ENCODE results near the gene PIK3R5. TPM values are rescaled to one million over a fixed set of nuclear protein-coding genes. Genes with fewer than 3 reads are reported as not detected.

The PIK3R5 gene
- total and polyA plus RNA-seq, 9 donors: 0.93 to 2.0 (median 1.3) TPM

DNA sequence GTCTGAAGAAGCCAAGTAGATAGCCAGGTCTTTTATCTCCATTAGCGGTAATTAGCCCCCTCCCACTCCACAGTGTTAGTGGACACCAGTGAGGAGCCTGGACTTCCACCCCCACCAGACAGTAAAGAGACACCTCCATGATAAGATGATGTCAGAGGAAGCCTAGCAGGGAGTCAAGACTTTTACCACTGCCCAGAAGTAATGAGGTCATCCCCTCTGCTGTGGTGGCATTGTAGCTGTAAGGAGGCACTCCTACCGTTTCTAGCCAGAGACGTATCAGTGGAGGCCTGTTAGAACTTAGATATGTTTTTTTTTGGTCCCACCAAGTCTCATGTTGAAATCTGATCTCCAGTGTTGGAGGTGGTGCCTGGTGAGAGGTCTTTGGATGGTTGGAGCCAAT, 38.1 kb downstream of the PIK3R5 start:
- no peak for DNase-seq
- H3K4me1 ChIP-seq (ENCODE audit: control insufficient read depth, insufficient read depth, low read length): no peaks in the 10 kb centered on the region
- peaks cover 26% of the 10 kb centered on the region for H3K9me3 ChIP-seq (replicated peaks; ENCODE audit: control insufficient read depth, low read depth, low read length)
- H3K36me3 ChIP-seq (ENCODE audit: control insufficient read depth, insufficient read depth, low read length): no peaks in the 10 kb centered on the region
- H3K27me3 ChIP-seq (ENCODE audit: control insufficient read depth, insufficient read depth, low read length): peaks cover 2% of the 10 kb centered on the region
- WGBS (ENCODE audit: insufficient coverage): 100% methylated on average over 2 of the region's 3 CpGs
- no peak overlapping the region for H3K27ac ChIP-seq (ENCODE audit: low read length)
- no peak overlapping the region for H3K4me3 ChIP-seq (ENCODE audit: low read length)

DNA sequence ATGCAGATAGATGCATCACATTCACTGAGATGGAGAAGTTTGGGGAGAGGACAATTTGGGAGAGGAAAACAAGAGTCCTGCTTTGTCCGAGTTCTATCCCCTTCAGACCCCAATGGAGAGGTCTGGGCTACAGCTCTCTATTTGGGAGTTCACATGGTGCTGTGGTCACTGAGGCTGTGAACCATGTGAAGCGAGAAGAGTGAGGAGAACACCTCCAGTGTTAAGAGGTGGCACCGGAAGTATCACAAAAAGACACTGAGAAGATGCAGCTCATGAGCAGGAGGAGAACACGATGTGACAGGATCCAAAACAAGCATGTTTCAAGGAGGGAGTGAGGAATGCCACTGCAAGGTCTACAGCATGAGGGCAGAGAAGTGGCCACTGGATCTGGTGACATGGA, 39.7 kb downstream of the PIK3R5 start:
- peaks cover 26% of the 10 kb centered on the region for H3K9me3 ChIP-seq (replicated peaks; ENCODE audit: control insufficient read depth, low read depth, low read length)
- H3K27ac ChIP-seq (ENCODE audit: low read length): no peak overlapping the region
- peaks cover 2% of the 10 kb centered on the region for H3K27me3 ChIP-seq (ENCODE audit: control insufficient read depth, insufficient read depth, low read length)
- H3K4me3 ChIP-seq (ENCODE audit: low read length): no peak overlapping the region
- DNase-seq: no peak
- no peaks in the 10 kb centered on the region for H3K36me3 ChIP-seq (ENCODE audit: control insufficient read depth, insufficient read depth, low read length)
- no peaks in the 10 kb centered on the region for H3K4me1 ChIP-seq (ENCODE audit: control insufficient read depth, insufficient read depth, low read length)
- 83% methylated on average over 3 of the region's 4 CpGs for WGBS (ENCODE audit: insufficient coverage)

DNA sequence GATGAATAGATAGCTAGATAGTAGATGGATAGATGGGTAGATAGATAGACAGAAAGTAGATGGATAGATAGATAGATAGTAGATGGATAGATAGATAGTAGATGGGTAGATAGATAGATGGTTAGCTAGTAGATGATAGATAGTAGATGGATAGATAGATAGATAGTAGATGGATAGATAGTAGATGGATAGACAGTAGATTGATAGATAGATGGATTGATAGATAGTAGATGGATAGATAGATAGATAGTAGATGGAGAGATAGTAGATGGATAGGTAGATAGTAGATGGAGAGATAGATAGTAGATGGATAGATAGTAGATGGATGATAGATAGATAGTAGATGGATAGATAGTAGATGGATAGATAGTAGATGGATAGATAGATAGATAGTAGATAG, 40.4 kb downstream of the PIK3R5 start:
- no peaks in the 10 kb centered on the region for H3K4me1 ChIP-seq (ENCODE audit: control insufficient read depth, insufficient read depth, low read length)
- H3K4me3 ChIP-seq (ENCODE audit: low read length): no peak overlapping the region
- H3K27ac ChIP-seq (ENCODE audit: low read length): no peak overlapping the region
- H3K27me3 ChIP-seq (ENCODE audit: control insufficient read depth, insufficient read depth, low read length): peaks cover 2% of the 10 kb centered on the region
- H3K9me3 ChIP-seq (replicated peaks; ENCODE audit: control insufficient read depth, low read depth, low read length): peaks cover 26% of the 10 kb centered on the region
- no peaks in the 10 kb centered on the region for H3K36me3 ChIP-seq (ENCODE audit: control insufficient read depth, insufficient read depth, low read length)
- DNase-seq: no peak

DNA sequence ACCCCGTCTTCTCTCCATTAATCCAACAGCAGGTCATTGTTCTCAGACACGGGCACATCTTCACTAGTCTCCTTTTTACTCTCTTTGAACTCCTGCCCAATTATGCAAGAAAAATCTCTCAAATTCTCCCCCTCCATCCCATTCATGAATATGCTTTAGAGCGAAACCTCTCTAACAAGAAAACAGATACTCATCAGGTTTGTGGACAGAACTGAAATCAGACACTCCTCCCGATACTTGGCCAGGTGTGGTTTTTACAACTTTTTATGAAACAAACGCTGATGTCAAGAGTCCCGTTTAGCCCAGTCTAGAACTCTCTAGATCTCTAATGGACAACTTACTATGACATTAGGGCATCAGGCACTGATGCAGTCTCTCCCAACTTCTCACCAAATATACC, 40.9 kb downstream of the PIK3R5 start:
- Histone ChIP-seq H3K4me3 (ENCODE audit: low read length) (no peak overlapping the region), H3K27me3 (ENCODE audit: control insufficient read depth, insufficient read depth, low read length) (peaks cover 2% of the 10 kb centered on the region), H3K9me3 (replicated peaks; ENCODE audit: control insufficient read depth, low read depth, low read length) (peaks cover 25% of the 10 kb centered on the region), H3K36me3 (ENCODE audit: control insufficient read depth, insufficient read depth, low read length) (no peaks in the 10 kb centered on the region), H3K4me1 (ENCODE audit: control insufficient read depth, insufficient read depth, low read length) (no peaks in the 10 kb centered on the region), H3K27ac (ENCODE audit: low read length) (no peak overlapping the region)
- 92% methylated on average over 5 of the region's 6 CpGs for WGBS (ENCODE audit: insufficient coverage)
- DNase-seq: no peak

DNA sequence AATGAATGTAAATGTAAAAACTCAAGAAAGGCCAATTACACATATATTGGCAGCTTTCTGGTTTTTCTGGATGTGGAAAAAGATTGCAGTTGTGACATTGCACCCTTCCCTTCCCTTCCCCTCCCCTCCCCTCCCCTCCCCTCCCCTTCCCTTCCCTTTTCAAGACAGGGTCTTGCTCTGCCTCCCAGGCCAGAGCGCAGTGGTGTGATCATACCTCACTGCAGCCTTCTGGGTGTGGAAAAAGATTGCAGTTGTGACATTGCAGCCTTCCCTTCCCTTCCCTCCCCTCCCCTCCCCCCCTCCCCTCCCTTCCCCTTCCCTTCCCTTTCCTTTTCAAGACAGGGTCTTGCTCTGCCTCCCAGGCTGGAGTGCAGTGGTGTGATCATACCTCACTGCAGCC, 41.7 kb downstream of the PIK3R5 start:
- whole genome bisulfite sequencing (ENCODE audit: insufficient coverage): no CpG with 5 or more reads among the region's 1 CpG
- no peaks in the 10 kb centered on the region for H3K4me1 ChIP-seq (ENCODE audit: control insufficient read depth, insufficient read depth, low read length)
- no peak overlapping the region for H3K27ac ChIP-seq (ENCODE audit: low read length)
- H3K9me3 ChIP-seq (replicated peaks; ENCODE audit: control insufficient read depth, low read depth, low read length): peaks cover 19% of the 10 kb centered on the region
- no peak for DNase-seq
- H3K27me3 ChIP-seq (ENCODE audit: control insufficient read depth, insufficient read depth, low read length): peaks cover 2% of the 10 kb centered on the region
- no peak overlapping the region for H3K4me3 ChIP-seq (ENCODE audit: low read length)
- H3K36me3 ChIP-seq (ENCODE audit: control insufficient read depth, insufficient read depth, low read length): no peaks in the 10 kb centered on the region

DNA sequence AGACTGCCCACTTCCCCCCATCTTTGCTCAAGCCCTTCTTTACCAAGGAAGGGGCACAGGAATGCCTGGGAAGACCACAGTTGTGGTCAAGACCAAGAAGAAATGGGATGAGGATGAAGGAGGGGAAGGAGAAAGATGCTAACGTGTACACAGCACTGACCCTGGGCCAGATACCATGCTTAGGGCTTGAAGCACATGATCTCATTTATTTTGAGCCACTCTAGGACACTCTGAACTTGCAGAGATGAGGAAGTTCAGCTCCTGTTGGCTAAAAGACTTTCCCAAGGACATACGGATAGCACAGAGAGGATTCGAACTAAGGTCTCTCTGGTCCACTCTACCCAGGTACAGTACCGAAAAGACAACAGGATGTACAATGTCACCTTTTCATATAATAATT, 42.6 kb downstream of the PIK3R5 start:
- no peak overlapping the region for H3K4me3 ChIP-seq (ENCODE audit: low read length)
- DNase-seq: peak; percentile 29
- no peaks in the 10 kb centered on the region for H3K36me3 ChIP-seq (ENCODE audit: control insufficient read depth, insufficient read depth, low read length)
- H3K27ac ChIP-seq (ENCODE audit: low read length): peak overlapping the region; percentile 20
- H3K4me1 ChIP-seq (ENCODE audit: control insufficient read depth, insufficient read depth, low read length): no peaks in the 10 kb centered on the region
- H3K9me3 ChIP-seq (replicated peaks; ENCODE audit: control insufficient read depth, low read depth, low read length): peaks cover 14% of the 10 kb centered on the region
- 56% methylated on average over 1 of the region's 4 CpGs for WGBS (ENCODE audit: insufficient coverage)
- H3K27me3 ChIP-seq (ENCODE audit: control insufficient read depth, insufficient read depth, low read length): peaks cover 2% of the 10 kb centered on the region

GRCh38 chr17:8922451-8922850, 43.1 kb downstream of the PIK3R5 start:
- Histone ChIP-seq H3K4me3 (ENCODE audit: low read length) (no peak overlapping the region), H3K36me3 (ENCODE audit: control insufficient read depth, insufficient read depth, low read length) (no peaks in the 10 kb centered on the region), H3K4me1 (ENCODE audit: control insufficient read depth, insufficient read depth, low read length) (no peaks in the 10 kb centered on the region), H3K9me3 (replicated peaks; ENCODE audit: control insufficient read depth, low read depth, low read length) (peaks cover 13% of the 10 kb centered on the region), H3K27ac (ENCODE audit: low read length) (peak overlapping the region; percentile 20), H3K27me3 (ENCODE audit: control insufficient read depth, insufficient read depth, low read length) (peaks cover 2% of the 10 kb centered on the region)
- WGBS (ENCODE audit: insufficient coverage): 8% methylated on average over 2 of the region's 6 CpGs
- peak; percentile 79 for DNase-seq

DNA sequence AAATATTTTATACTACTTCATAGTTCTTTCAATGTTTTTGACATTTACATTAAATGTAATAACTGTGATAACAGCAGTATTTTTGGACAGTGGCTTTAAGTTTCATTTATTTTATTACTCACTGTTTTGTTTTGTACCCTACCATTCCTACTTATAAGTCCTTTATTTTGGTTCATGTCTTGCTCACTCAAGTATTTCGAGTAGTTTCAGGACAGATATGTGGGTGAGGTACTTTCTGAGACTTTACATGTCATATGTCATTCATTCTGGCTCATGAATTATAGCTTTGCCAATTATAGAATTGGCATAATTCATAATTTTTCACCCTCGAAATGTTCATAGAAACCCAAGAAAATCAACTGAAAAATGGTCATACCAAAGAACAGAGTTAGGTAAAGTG, 44.4 kb downstream of the PIK3R5 start:
- Histone ChIP-seq H3K36me3 (ENCODE audit: control insufficient read depth, insufficient read depth, low read length) (no peaks in the 10 kb centered on the region), H3K9me3 (replicated peaks; ENCODE audit: control insufficient read depth, low read depth, low read length) (peaks cover 10% of the 10 kb centered on the region), H3K27me3 (ENCODE audit: control insufficient read depth, insufficient read depth, low read length) (peaks cover 2% of the 10 kb centered on the region), H3K4me1 (ENCODE audit: control insufficient read depth, insufficient read depth, low read length) (no peaks in the 10 kb centered on the region), H3K27ac (ENCODE audit: low read length) (no peak overlapping the region), H3K4me3 (ENCODE audit: low read length) (no peak overlapping the region)
- no peak for DNase-seq
- no CpG with 5 or more reads among the region's 2 CpGs for WGBS (ENCODE audit: insufficient coverage)

DNA sequence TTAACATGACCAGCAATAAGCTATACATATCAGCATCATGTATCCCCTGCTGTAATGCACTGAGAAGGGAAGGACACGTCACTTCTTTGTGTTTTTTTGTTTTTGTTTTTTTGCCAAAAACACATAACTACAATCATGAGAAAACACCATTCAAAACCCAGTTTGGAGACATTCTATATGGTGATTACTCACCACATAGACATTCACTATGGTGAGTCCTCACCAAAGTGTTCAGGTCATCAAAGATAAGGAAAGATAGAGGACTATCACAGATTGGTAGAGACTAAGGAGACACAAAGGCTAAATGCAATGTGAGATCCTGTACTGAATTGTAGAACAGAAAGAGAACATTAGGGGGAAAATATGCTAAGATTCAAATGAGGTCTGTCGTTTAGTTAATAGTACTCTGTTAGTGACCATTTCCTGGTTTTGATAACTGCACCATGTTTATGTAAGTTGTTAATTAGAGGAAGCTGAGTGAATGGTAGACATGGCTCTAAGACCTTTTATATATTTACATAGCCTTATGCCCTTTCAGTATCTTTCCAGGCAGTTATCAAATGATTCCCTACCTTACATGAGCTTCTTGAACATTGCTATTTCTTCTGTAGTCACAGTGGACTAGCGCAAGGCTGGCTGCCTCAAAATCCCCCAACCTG, 46.6 kb downstream of the PIK3R5 start:
- WGBS (ENCODE audit: insufficient coverage): 71% methylated on average over 1 of the region's 3 CpGs
- Histone ChIP-seq H3K9me3 (replicated peaks; ENCODE audit: control insufficient read depth, low read depth, low read length) (peaks cover 10% of the 10 kb centered on the region), H3K4me3 (ENCODE audit: low read length) (no peak overlapping the region), H3K27me3 (ENCODE audit: control insufficient read depth, insufficient read depth, low read length) (peaks cover 6% of the 10 kb centered on the region), H3K36me3 (ENCODE audit: control insufficient read depth, insufficient read depth, low read length) (no peaks in the 10 kb centered on the region), H3K4me1 (ENCODE audit: control insufficient read depth, insufficient read depth, low read length) (no peaks in the 10 kb centered on the region), H3K27ac (ENCODE audit: low read length) (no peak overlapping the region)
- no peak for DNase-seq

DNA sequence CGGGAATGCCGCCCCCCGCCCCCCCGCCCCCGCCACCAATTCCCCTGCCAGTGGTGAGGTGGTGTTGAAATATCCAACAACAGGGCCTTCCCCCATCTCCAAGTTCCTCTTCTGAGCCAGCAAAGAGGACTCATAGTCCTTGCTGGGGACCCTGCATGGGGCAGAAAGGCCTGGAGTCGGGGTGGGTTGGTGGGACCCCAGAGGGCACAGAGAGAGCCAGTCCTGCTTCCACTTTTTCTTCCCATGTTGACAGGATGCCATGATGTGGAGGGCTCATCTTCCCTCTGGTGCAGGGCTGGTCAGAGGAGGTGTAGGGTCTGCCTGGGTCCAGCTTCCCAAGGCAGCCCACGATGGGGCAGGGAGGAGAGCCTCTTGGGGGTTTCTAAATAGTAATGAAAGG, 49.0 kb downstream of the PIK3R5 start:
- H3K27ac ChIP-seq (ENCODE audit: low read length): no peak overlapping the region
- no peak overlapping the region for H3K4me3 ChIP-seq (ENCODE audit: low read length)
- no peaks in the 10 kb centered on the region for H3K36me3 ChIP-seq (ENCODE audit: control insufficient read depth, insufficient read depth, low read length)
- DNase-seq: no peak
- H3K4me1 ChIP-seq (ENCODE audit: control insufficient read depth, insufficient read depth, low read length): no peaks in the 10 kb centered on the region
- H3K9me3 ChIP-seq (replicated peaks; ENCODE audit: control insufficient read depth, low read depth, low read length): peaks cover 10% of the 10 kb centered on the region
- WGBS (ENCODE audit: insufficient coverage): no CpG with 5 or more reads among the region's 7 CpGs
- peaks cover 15% of the 10 kb centered on the region for H3K27me3 ChIP-seq (ENCODE audit: control insufficient read depth, insufficient read depth, low read length)

DNA sequence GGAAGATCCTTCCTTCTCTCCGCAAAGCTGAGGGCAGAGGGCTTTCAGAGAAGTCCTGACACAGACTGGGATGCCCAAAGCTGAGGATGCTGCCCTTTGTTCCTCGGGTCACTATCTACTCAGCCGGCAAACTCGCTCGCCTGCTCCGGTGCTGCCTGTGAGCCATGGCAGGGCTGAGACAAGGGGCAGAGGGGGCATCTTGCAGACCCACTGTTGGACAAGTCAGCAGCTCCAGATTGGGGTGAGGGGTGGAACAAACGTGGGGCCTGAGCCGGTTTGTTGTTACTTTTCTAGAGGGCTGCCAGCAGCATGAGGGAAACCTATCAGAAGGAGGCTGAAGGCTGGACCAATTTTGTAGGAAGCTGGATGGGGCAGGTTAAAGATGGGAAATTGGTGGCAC, 51.0 kb downstream of the PIK3R5 start:
- peaks cover 16% of the 10 kb centered on the region for H3K27me3 ChIP-seq (ENCODE audit: control insufficient read depth, insufficient read depth, low read length)
- no peaks in the 10 kb centered on the region for H3K36me3 ChIP-seq (ENCODE audit: control insufficient read depth, insufficient read depth, low read length)
- 74% methylated on average over 8 of the region's 8 CpGs for WGBS (ENCODE audit: insufficient coverage)
- H3K4me3 ChIP-seq (ENCODE audit: low read length): no peak overlapping the region
- no peaks in the 10 kb centered on the region for H3K4me1 ChIP-seq (ENCODE audit: control insufficient read depth, insufficient read depth, low read length)
- no peak for DNase-seq
- peaks cover 10% of the 10 kb centered on the region for H3K9me3 ChIP-seq (replicated peaks; ENCODE audit: control insufficient read depth, low read depth, low read length)
- no peak overlapping the region for H3K27ac ChIP-seq (ENCODE audit: low read length)
